HUES6 (cell line): ENCODE results near the gene SAFB.
"Not testable (repeated sequence)": the region's sequence is repeated elsewhere in the genome, so short reads cannot be mapped to it uniquely, and the experiment has no call there.

Experiments
- H3K27ac ChIP-seq: 2 replicates; pipeline ENCODE4 v1.7.0; 2013; ENCODE audit warnings: low read depth, mild to moderate bottlenecking, low read length, inconsistent platforms
- H3K27me3 ChIP-seq: 2 replicates; pipeline ENCODE4 v1.6.1; 2013; ENCODE audit warnings: low read length; ENCODE audit not compliant: control insufficient read depth, insufficient read depth
- H3K36me3 ChIP-seq: 2 replicates; pipeline ENCODE4 v1.6.1; 2013; ENCODE audit warnings: low read length; ENCODE audit not compliant: control insufficient read depth, insufficient read depth
- H3K4me1 ChIP-seq: 2 replicates; pipeline ENCODE4 v1.6.1; 2013; ENCODE audit warnings: low read length; ENCODE audit not compliant: control insufficient read depth, insufficient read depth
- H3K4me3 ChIP-seq: 2 replicates; pipeline ENCODE4 v1.5.1; 2013; ENCODE audit warnings: low read depth, low read length
- H3K9ac ChIP-seq: one replicate; pipeline ENCODE4 v1.6.1; 2013; ENCODE audit warnings: mild to moderate bottlenecking, low read length
- H3K9me3 ChIP-seq: 2 replicates; pipeline ENCODE4 v1.6.1; 2013; ENCODE audit warnings: low read depth, low read length; ENCODE audit not compliant: control insufficient read depth, insufficient read depth

Gene SAFB

DNA sequence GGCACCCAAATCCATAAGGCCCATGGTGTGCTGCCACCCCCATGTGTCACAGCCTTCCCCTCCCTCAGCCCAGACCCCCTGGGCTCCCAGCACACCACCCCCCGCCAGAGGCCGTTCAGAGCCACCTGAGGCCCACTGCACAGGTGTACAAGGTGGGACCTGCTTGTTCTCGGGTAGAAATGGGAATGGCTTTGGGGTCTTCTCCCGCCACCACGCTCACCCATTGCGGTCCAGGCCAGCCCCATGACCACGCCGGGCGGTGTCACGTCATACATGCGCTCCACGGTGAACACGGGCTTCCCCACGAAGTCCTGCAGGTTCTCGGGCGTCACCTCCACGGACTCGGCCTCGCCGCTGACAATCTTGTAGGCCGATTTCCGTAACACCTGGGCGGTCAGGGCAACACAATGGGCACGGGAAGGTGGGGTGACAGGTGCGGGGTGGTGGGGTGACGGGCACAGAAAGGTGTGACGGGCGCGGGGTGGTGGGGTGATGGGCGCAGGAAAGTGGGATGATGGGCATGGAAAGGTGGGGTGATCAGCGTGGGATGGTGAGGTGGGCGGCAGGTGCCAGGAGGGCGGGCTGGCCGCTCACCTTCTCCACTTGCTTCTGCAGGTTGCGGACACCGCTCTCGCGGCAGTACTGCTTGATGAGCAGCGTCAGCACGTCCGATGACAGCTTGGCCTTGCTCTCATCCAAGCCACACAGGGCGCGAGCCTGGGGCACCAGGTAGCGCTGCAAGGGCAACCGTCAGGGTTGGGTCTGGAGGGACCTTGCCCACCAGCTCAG lies 71.5 kb downstream of the SAFB start:
- Histone ChIP-seq H3K4me3 (no peak overlapping the region), H3K27ac (no peak overlapping the region), H3K9me3 (no peaks in the 10 kb centered on the region), H3K9ac (no peak overlapping the region), H3K36me3 (peaks cover 87% of the 10 kb centered on the region), H3K4me1 (0 out of 2 replicates have a peak, but pooled peaks cover 3% of the 10 kb centered on the region), H3K27me3 (no peaks in the 10 kb centered on the region)

DNA sequence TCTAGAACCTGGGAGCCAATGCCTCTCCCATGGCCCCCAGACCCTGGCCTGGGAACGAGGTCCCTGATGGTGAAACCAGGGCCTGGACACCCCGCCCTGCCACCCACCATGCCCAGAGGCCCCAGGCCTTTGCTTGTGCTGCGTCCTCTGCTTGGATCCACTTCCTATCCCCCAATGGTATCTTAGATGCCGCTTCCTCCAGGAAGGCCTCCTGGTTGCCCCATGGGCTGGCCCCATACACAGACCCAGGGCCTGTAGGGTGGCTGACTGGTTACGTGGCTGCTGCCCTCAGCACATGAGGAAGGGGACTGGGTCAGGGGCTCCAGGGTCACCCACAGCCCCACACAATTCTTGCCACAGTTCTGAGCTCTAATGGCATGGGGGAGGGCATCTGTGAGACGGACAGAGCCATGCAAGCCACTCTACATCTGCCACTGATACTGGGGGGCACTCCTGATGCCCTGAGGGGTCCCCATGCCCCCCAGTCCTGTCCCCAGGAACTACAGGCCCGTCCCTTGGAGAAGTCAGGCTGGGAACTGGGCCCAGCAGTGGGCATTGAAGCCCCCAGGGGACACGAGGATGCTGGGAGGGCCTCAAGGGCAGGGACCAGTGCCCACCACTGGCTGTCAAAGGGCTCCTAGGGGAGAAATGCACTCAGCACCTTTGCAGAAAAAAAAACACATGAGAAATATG lies 72.2 kb downstream of the SAFB start:
- peaks cover 91% of the 10 kb centered on the region for H3K36me3 ChIP-seq
- no peak overlapping the region for H3K4me3 ChIP-seq
- no peaks in the 10 kb centered on the region for H3K27me3 ChIP-seq
- H3K4me1 ChIP-seq = 0 out of 2 replicates have a peak, but pooled peaks cover 3% of the 10 kb centered on the region
- no peak overlapping the region for H3K27ac ChIP-seq
- no peaks in the 10 kb centered on the region for H3K9me3 ChIP-seq
- no peak overlapping the region for H3K9ac ChIP-seq

DNA sequence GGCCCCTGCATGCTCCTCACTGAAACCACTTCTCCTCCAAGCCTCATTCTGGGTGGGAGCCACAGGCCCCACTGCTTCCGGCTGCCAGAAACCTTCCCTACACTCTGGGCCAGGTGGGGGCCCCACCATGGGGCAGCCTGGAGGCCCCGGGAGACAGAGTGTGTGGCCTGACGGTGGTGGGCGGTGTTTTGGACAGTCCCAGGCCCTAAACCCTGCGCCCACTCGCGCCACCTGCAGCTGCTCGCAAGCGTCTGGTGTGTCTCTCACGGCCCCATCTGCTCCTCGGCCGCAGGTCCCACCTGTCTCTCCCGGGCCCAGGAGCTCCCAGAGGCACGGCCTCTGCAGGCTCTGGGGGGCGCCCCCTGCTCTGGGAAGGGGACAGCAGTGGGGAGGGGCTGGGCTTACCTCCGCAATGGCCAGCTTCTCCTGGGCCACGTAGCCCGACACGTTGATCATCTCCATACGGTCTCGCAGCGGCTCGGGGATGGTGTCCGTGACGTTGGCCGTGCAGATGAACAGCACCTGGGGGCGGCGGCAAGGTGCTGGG lies 72.8 kb downstream of the SAFB start:
- H3K4me1 ChIP-seq = 0 out of 2 replicates have a peak, but pooled peaks cover 3% of the 10 kb centered on the region
- no peaks in the 10 kb centered on the region for H3K27me3 ChIP-seq
- no peak overlapping the region for H3K4me3 ChIP-seq
- H3K9ac ChIP-seq = no peak overlapping the region
- peaks cover 93% of the 10 kb centered on the region for H3K36me3 ChIP-seq
- no peaks in the 10 kb centered on the region for H3K9me3 ChIP-seq
- no peak overlapping the region for H3K27ac ChIP-seq

DNA sequence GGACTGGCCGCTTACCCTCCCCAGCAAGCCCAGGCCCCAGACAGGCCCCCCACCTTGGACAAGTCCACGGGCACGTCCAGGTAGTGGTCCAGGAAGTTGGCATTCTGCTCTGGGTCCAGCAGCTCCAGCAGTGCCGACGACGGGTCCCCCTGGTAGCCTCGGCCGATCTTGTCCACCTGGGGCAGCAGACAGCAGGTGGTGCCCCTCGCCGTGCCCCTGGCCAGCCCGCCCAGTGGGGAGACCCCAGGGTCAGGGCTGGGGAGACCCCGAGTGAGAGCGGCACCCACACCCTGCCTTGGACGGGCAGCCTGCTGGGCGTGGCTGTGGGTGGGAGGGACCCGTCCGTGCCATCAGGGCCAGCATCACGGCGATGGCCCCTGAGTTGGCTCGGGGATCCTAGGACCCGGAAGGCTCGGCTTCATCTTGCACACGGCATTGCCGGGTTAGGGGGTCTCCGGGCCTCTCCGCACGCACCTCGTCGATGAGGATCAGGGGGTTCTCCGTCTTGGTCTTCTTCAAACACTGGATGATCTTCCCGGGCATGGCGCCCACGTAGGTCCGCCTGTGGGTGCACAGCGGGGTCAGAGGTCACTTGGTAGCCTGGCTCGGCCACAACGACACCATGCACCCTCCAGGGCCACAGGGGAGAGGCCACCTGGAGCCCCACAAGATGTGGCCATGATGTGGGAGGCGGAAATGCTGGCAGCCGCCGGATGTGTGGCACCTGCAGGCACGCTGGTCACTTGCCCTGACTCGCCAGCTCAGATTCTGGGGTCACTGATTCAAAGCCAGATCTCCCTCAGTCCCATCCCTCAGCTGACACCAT lies 73.5 kb downstream of the SAFB start:
- H3K4me1 ChIP-seq = 0 out of 2 replicates have a peak, but pooled peaks cover 3% of the 10 kb centered on the region
- no peak overlapping the region for H3K27ac ChIP-seq
- H3K4me3 ChIP-seq = no peak overlapping the region
- H3K36me3 ChIP-seq = peaks cover 93% of the 10 kb centered on the region
- no peak overlapping the region for H3K9ac ChIP-seq
- H3K27me3 ChIP-seq = no peaks in the 10 kb centered on the region
- H3K9me3 ChIP-seq = no peaks in the 10 kb centered on the region

DNA sequence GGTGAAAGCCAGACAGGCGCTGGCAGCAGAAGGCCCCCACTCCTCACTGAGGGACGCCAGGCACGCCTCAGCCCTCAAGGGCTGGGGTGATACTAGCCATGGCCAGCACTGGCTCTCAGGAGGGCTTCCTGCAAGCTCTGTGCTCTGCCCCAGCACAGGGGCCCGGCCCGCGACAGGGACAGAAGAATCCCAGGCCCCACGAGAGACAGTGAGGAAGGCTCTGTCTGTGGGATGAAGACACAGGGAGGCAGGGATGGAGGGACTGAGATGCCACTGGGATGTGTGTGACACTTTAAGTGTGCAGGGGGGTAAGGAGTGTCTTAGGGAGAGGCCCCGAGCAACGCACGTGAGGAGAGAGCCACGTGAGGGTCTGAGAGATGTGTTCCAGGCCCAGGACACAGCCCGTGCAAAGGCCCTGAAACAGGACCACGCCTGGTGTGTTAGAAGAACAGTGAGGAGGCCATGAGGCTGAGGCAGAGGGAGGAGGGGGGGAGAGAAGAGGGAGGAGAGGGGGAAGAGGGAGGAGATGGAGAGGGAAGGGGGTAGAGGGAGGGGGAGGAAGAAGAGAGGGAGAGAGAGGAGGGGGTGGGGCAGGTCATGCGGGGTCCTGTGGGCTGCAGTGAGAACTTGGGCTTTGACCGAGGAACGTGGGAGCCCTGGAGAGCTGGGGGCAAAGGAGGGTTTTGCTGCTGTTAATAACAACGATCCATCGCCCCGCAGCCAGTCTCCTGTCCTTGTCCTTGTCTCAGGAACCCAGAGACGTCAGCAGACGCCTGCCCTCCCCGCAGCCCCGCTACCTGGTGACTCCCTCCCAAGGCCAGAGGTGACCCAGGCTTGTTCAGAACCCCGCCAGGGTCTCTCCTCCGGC lies 74.4 kb downstream of the SAFB start:
- Histone ChIP-seq H3K9ac (no peak overlapping the region), H3K27me3 (no peaks in the 10 kb centered on the region), H3K27ac (no peak overlapping the region), H3K4me1 (no peaks in the 10 kb centered on the region), H3K9me3 (no peaks in the 10 kb centered on the region), H3K36me3 (peaks cover 84% of the 10 kb centered on the region), H3K4me3 (no peak overlapping the region)

DNA sequence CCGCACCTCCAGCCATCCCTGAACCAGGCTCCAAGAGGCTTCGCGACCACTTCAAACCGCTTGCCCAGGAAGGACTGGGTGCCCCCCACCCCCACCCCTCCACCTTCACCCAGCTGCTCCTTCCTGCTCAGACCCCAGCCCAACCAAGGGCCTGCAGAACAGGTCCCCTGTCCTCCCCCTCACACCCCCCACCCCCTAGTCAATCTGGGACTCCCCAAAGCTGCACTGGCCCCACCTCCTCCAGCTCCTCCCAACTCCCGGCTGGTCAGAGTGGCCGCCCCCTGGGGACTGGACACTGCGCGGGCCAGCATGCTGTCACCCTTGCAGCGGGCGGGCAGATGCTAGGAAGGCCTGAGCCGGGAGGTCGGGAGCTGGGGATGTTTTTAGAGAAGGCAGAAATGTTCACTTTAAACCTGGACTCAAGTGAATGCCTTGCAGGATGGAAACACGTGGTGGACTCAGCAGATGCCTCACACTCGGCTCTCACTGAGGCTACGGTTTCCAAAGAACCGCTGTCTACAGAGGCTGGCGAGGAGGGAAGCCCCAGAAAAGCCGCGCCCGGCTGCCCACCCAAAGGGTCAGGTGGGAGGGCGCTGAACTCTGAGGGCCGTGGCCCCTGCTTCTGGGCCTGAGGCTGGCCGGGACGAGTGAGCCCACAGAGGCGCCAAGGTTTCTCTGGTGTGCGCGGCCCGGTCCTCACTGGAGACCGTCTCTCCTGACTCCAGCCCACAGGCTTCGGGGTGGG lies 75.2 kb downstream of the SAFB start:
- Histone ChIP-seq H3K9me3 (no peaks in the 10 kb centered on the region), H3K4me1 (no peaks in the 10 kb centered on the region), H3K27me3 (no peaks in the 10 kb centered on the region), H3K4me3 (no peak overlapping the region), H3K9ac (no peak overlapping the region), H3K36me3 (peaks cover 77% of the 10 kb centered on the region), H3K27ac (no peak overlapping the region)

DNA sequence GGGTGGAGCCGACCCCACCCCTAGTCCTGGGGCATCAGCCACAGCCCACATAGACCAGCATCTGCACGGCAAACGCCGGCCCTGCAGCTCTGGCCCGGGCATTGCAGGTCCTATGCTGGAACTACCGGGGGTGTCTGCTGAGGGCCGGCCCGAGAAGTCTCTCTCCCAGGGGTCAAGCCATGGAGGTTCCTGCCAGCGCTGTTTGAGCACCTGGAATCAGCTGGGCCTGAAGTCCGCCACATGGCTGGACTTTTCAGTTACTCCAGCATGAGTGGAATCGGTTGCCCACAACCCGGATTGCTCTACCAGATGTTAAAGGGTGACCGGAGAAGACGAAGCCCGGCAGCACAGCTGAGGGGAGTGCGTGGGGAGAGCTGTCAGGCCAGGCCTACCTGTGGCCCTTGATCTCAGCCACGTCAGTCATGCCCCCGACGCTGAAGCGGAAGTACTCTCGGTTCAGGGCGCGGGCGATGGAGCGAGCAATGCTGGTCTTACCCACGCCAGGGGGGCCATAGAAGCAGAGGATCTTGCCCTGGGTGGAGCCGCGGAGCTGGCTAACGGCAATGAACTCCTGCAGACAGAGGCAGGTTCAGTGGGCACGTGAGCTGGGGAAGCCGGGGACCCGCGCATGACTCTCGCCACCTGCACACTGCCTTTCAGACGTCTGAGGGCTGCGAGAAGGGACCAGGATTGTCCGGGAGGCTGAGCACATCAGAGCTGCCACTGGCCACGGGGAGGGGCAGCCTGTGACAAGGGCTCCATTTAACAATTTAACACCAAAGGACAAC lies 75.9 kb downstream of the SAFB start:
- Histone ChIP-seq H3K4me1 (no peaks in the 10 kb centered on the region), H3K27ac (no peak overlapping the region), H3K4me3 (no peak overlapping the region), H3K27me3 (no peaks in the 10 kb centered on the region), H3K36me3 (peaks cover 77% of the 10 kb centered on the region), H3K9ac (no peak overlapping the region), H3K9me3 (peaks cover 4% of the 10 kb centered on the region; the same call in 1 of the 2 replicates)

DNA sequence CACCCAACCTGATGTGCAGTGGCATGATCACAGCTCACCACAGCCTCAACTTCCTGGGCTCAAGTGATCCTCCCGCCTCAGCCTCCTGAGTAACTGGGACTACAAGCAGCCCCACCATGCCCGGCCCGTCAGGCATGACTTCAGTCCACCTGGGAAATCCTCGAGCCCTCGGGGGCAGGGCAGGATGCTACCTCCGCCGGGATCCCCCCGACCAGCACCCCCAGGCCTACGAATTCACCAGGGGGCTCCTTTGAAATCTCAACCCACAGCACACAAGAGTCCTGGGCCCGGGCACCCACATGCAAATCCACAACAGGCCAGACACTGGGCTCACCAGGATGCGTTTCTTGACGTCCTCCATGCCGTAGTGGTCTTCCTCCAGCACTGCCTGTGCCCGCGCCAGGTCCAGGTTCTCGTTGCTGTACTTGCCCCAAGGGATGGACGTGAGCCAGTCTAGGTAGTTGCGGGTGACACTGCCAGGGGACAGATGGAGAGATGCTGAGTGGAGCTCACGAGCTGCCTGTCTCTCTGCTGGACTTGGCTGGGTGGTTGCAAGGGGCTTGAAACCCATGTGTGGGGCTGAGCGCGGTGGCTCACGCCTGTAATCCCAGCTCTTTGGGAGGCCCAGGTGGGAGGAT lies 77.7 kb downstream of the SAFB start:
- Histone ChIP-seq H3K27ac (no peak overlapping the region), H3K9me3 (peaks cover 4% of the 10 kb centered on the region; the same call in 1 of the 2 replicates), H3K4me1 (no peaks in the 10 kb centered on the region), H3K9ac (no peak overlapping the region), H3K4me3 (no peak overlapping the region), H3K36me3 (peaks cover 77% of the 10 kb centered on the region), H3K27me3 (no peaks in the 10 kb centered on the region)

DNA sequence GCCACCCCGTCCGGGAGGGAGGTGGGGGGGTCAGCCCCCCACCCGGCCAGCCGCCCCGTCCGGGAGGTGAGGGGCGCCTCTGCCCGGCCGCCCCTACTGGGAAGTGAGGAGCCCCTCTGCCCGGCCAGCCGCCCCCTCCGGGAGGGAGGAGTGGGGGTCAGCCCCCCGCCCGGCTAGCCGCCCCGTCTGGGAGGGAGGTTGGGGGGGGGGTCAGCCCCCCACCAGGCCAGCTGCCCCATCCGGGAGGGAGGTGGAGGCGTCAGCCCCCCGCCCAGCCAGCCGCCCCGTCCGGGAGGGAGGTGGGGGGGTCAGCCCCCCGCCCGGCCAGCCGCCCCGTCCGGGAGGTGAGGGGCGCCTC lies 79.1 kb downstream of the SAFB start:
- not testable (repeated sequence) for H3K27me3 ChIP-seq, H3K9me3 ChIP-seq, H3K4me1 ChIP-seq, H3K4me3 ChIP-seq, H3K27ac ChIP-seq, H3K9ac ChIP-seq
- peaks cover 77% of the 10 kb centered on the region for H3K36me3 ChIP-seq
